GM06990 (cell line): ENCODE measurements around the gene CSNK1D.

ENCODE experiments used
- DNase-seq: peaks from one replicate; pipeline ENCODE4 v3.0.0-alpha.2; 2011; ENCODE audit not compliant: insufficient read length; ENCODE audit errors: extremely low read depth
- H3K27me3 ChIP-seq: replicated peaks from 2 replicates; pipeline ENCODE4 v1.6.0; 2011; ENCODE audit warnings: low read length; ENCODE audit not compliant: control insufficient read depth, insufficient read depth
- H3K36me3 ChIP-seq: 2 replicates; pipeline ENCODE4 v1.5.1; 2011; ENCODE audit warnings: low read length; ENCODE audit not compliant: control insufficient read depth, insufficient read depth
- H3K4me3 ChIP-seq: replicated peaks from 2 replicates; pipeline ENCODE4 v1.5.1; 2011; ENCODE audit warnings: low read depth, mild to moderate bottlenecking, control low read depth, low read length
- CTCF ChIP-seq: IDR thresholded peaks from 2 replicates; pipeline ENCODE4 v1.5.1; 2011; ENCODE audit warnings: low read length, control low read depth, mild to moderate bottlenecking, inconsistent platforms; ENCODE audit not compliant: insufficient read depth, poor library complexity, severe bottlenecking

The CSNK1D gene

GRCh38 chr17:82301300-82301915 is 27.9 kb upstream of the CSNK1D start:
- no peak overlapping the region for H3K4me3 ChIP-seq
- H3K36me3 ChIP-seq = no peaks in the 10 kb centered on the region
- no peak for TF ChIP-seq CTCF
- no peaks in the 10 kb centered on the region for H3K27me3 ChIP-seq
- DNase-seq = no peak

- no peak overlapping the region for H3K4me3 ChIP-seq
- no peaks in the 10 kb centered on the region for H3K36me3 ChIP-seq
- TF ChIP-seq CTCF = peak; percentile 88
- H3K27me3 ChIP-seq = no peaks in the 10 kb centered on the region
- DNase-seq = peak; percentile 64
Measured at GRCh38 chr17:82300707-82301270, 27.3 kb upstream of the CSNK1D start.

- no peak overlapping the region for H3K4me3 ChIP-seq
- no peaks in the 10 kb centered on the region for H3K27me3 ChIP-seq
- no peaks in the 10 kb centered on the region for H3K36me3 ChIP-seq
- TF ChIP-seq CTCF = no peak
- no peak for DNase-seq
Measured at GRCh38 chr17:82300228-82300627, 26.7 kb upstream of the CSNK1D start.

- H3K4me3 ChIP-seq = no peak overlapping the region
- H3K36me3 ChIP-seq = no peaks in the 10 kb centered on the region
- TF ChIP-seq CTCF = no peak
- DNase-seq = no peak
- no peaks in the 10 kb centered on the region for H3K27me3 ChIP-seq
Measured at GRCh38 chr17:82299452-82299851, 26.0 kb upstream of the CSNK1D start.

GRCh38 chr17:82298538-82299421 is 25.3 kb upstream of the CSNK1D start:
- TF ChIP-seq CTCF = no peak
- Histone ChIP-seq H3K27me3 (no peaks in the 10 kb centered on the region), H3K36me3 (no peaks in the 10 kb centered on the region), H3K4me3 (peak overlapping the region; percentile 73)
- DNase-seq = no peak
